ENCODE measurements around the gene CCDC34. TPM values are rescaled to one million over a fixed set of nuclear protein-coding genes. Genes with fewer than 3 reads are reported as not detected.

The CCDC34 gene
- total and polyA plus RNA-seq, 4 donors = 1.1 to 10.5 (median 1.5) TPM

- 33% methylated on average over 4 of the region's 4 CpGs for WGBS
- H3K36me3 ChIP-seq (ENCODE audit: control insufficient read depth in 4 of 4, insufficient read depth in 3 of 4, low read depth in 1 of 4, low read length in 3 of 4) = no peaks in the 10 kb centered on the region
- H3K9me3 ChIP-seq (ENCODE audit: control insufficient read depth in 4 of 4, low read length in 3 of 4) = no peaks in the 10 kb centered on the region
- peaks cover 6 to 50% (median 44%) of the 10 kb centered on the region in 4 donors for H3K4me1 ChIP-seq (ENCODE audit: control insufficient read depth in 4 of 4, insufficient read depth in 4 of 4, low read length in 3 of 4)
- H3K9ac ChIP-seq (ENCODE audit: low read depth in 1 of 2, low read length in 2 of 2) = peak overlapping the region in 1 of 2 donors; percentile 69
- no peak overlapping the region for H3K4me3 ChIP-seq (ENCODE audit: low read depth in 1 of 3, low read length in 3 of 3)
- TF ChIP-seq CTCF (IDR thresholded peaks at IDR 0.05; ENCODE audit: low read depth, low read length, missing input control) (no peak), RXRA (IDR thresholded peaks at IDR 0.05) (peak; percentile 30 to 44), JUND (IDR thresholded peaks at IDR 0.05) (peak in 1 of 2 donors; percentile 8)
- H3K27me3 ChIP-seq (ENCODE audit: control insufficient read depth in 4 of 4, insufficient read depth in 4 of 4, low read length in 3 of 4) = no peaks in the 10 kb centered on the region
- DNase-seq (ENCODE audit: low spot score) = no peak
- H3K27ac ChIP-seq (ENCODE audit: low read depth in 1 of 2, low read length in 2 of 2) = peak overlapping the region; percentile 72 to 86
Measured at GRCh38 chr11:27392278-27393114, 29.5 kb upstream of the CCDC34 start.

GRCh38 chr11:27391331-27392015 lies 28.5 kb upstream of the CCDC34 start:
- TF ChIP-seq FOXA1 (IDR thresholded peaks at IDR 0.05) (no peak), MAX (IDR thresholded peaks at IDR 0.05) (no peak), SP1 (IDR thresholded peaks at IDR 0.05) (no peak), FOXA2 (IDR thresholded peaks at IDR 0.05) (peak; percentile 12), TAF1 (conservative IDR thresholded peaks at IDR 0.05) (no peak), RAD21 (IDR thresholded peaks at IDR 0.05) (peak in 1 of 2 donors; percentile 35), ZBTB33 (IDR thresholded peaks at IDR 0.05) (no peak), HNF4A (conservative IDR thresholded peaks at IDR 0.05) (peak; percentile 50 to 65), YY1 (IDR thresholded peaks at IDR 0.05) (peak; percentile 47), CTCF (IDR thresholded peaks at IDR 0.05; ENCODE audit: low read depth, low read length, missing input control) (no peak), REST (IDR thresholded peaks at IDR 0.05) (no peak), EGR1 (IDR thresholded peaks at IDR 0.05; ENCODE audit: low read depth in 2 of 2) (no peak), JUND (IDR thresholded peaks at IDR 0.05) (peak in 1 of 2 donors; percentile 24), NR2F2 (IDR thresholded peaks at IDR 0.05) (no peak), HNF4G (IDR thresholded peaks at IDR 0.05) (no peak), RXRA (IDR thresholded peaks at IDR 0.05) (peak; percentile 59 to 65), ATF3 (IDR thresholded peaks at IDR 0.05) (no peak)
- peak overlapping the region in 1 of 2 donors; percentile 63 for H3K9ac ChIP-seq (ENCODE audit: low read depth in 1 of 2, low read length in 2 of 2)
- peak overlapping the region; percentile 72 to 86 for H3K27ac ChIP-seq (ENCODE audit: low read depth in 1 of 2, low read length in 2 of 2)
- peaks cover 6 to 40% (median 34%) of the 10 kb centered on the region in 4 donors for H3K4me1 ChIP-seq (ENCODE audit: control insufficient read depth in 4 of 4, insufficient read depth in 4 of 4, low read length in 3 of 4)
- no peak for DNase-seq (ENCODE audit: low spot score)
- H3K9me3 ChIP-seq (ENCODE audit: control insufficient read depth in 4 of 4, low read length in 3 of 4) = no peaks in the 10 kb centered on the region
- WGBS = 74% methylated on average over 5 of the region's 5 CpGs
- H3K27me3 ChIP-seq (ENCODE audit: control insufficient read depth in 4 of 4, insufficient read depth in 4 of 4, low read length in 3 of 4) = no peaks in the 10 kb centered on the region
- no peak overlapping the region for H3K4me3 ChIP-seq (ENCODE audit: low read depth in 1 of 3, low read length in 3 of 3)
- H3K36me3 ChIP-seq (ENCODE audit: control insufficient read depth in 4 of 4, insufficient read depth in 3 of 4, low read depth in 1 of 4, low read length in 3 of 4) = no peaks in the 10 kb centered on the region

Data from liver (tissue), 9 donors.